MM.1S (cell line): ENCODE results near the gene FOSL1.

Experiments
- CTCF ChIP-seq: fragments of 300-600 bp; sonication (generic); IDR thresholded peaks from 2 replicates; pipeline ENCODE4 v1.5.1; 2016; ENCODE audit warnings: antibody characterized with exemption, low read length, mixed read lengths
- EZH2 ChIP-seq: fragments of 300-600 bp; sonication (generic); optimal IDR thresholded peaks from 2 replicates; pipeline ENCODE3; 2017; ENCODE audit warnings: low read depth, mild to moderate bottlenecking, antibody characterized with exemption, low read length, mixed read lengths

GRCh38 chr11:65852508-65853245, 47.5 kb downstream of the FOSL1 start:
- TF ChIP-seq CTCF (no peak), EZH2 (no peak)
